ENCODE data around the gene NSUN2.

DNA sequence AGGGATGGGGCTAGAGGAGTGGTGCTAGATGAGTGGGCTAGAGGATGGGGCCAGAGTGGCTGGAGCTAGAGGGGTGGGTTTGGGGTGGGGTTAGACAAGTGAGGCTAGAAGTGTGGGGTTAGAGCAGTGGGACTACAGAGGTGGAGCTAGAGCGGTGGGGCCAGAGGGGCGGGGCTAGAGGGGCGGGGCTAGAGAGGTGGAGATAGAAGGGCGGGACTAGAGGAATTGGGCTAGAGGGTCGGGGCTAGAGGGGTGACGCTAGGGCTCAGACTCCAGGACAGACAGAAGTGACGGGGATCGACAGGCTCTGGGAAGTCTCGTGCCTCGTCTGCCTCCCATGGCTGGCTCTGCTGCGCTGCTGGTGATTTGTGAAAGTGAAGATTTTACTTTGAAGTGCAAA, 49.4 kb upstream of the NSUN2 start:
- TF ChIP-seq POLR2A (IDR thresholded peaks at IDR 0.05): no peak
- TF ChIP-seq, protein P1, sequence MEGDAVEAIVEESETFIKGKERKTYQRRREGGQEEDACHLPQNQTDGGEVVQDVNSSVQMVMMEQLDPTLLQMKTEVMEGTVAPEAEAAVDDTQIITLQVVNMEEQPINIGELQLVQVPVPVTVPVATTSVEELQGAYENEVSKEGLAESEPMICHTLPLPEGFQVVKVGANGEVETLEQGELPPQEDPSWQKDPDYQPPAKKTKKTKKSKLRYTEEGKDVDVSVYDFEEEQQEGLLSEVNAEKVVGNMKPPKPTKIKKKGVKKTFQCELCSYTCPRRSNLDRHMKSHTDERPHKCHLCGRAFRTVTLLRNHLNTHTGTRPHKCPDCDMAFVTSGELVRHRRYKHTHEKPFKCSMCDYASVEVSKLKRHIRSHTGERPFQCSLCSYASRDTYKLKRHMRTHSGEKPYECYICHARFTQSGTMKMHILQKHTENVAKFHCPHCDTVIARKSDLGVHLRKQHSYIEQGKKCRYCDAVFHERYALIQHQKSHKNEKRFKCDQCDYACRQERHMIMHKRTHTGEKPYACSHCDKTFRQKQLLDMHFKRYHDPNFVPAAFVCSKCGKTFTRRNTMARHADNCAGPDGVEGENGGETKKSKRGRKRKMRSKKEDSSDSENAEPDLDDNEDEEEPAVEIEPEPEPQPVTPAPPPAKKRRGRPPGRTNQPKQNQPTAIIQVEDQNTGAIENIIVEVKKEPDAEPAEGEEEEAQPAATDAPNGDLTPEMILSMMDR (IDR thresholded peaks at IDR 0.05): no peak
